ENCODE measurements around the gene GRAMD4.

GRAMD4 gene

GRCh38 chr22:46602025-46602424, 18.2 kb upstream of the GRAMD4 start:
- H3K4me3 ChIP-seq (ENCODE audit: low read length), result no peak overlapping the region
- H3K9ac ChIP-seq (ENCODE audit: low read depth, low read length), result no peak overlapping the region
- WGBS, result 94% methylated on average over 15 of the region's 15 CpGs
- H3K27ac ChIP-seq (ENCODE audit: low read depth, low read length), result no peak overlapping the region
- no peaks in the 10 kb centered on the region for H3K9me3 ChIP-seq (ENCODE audit: insufficient read depth, low read depth, low read length)
- H3K27me3 ChIP-seq (ENCODE audit: insufficient read depth, low read length), result no peaks in the 10 kb centered on the region
- H3K36me3 ChIP-seq (ENCODE audit: insufficient read depth, low read length), result no peaks in the 10 kb centered on the region
- peaks cover 4% of the 10 kb centered on the region; the same call in 1 of the 2 replicates for H3K4me1 ChIP-seq (ENCODE audit: insufficient read depth, low read length)

GRCh38 chr22:46604306-46604690, 15.9 kb upstream of the GRAMD4 start:
- no peaks in the 10 kb centered on the region for H3K9me3 ChIP-seq (ENCODE audit: insufficient read depth, low read depth, low read length)
- no peak overlapping the region for H3K27ac ChIP-seq (ENCODE audit: low read depth, low read length)
- no peak overlapping the region for H3K4me3 ChIP-seq (ENCODE audit: low read length)
- WGBS, result 89% methylated on average over 7 of the region's 8 CpGs
- peaks cover 7% of the 10 kb centered on the region; the same call in 1 of the 2 replicates for H3K4me1 ChIP-seq (ENCODE audit: insufficient read depth, low read length)
- no peaks in the 10 kb centered on the region for H3K27me3 ChIP-seq (ENCODE audit: insufficient read depth, low read length)
- H3K9ac ChIP-seq (ENCODE audit: low read depth, low read length), result no peak overlapping the region
- H3K36me3 ChIP-seq (ENCODE audit: insufficient read depth, low read length), result no peaks in the 10 kb centered on the region

- no peaks in the 10 kb centered on the region for H3K36me3 ChIP-seq (ENCODE audit: insufficient read depth, low read length)
- H3K9ac ChIP-seq (ENCODE audit: low read depth, low read length), result no peak overlapping the region
- H3K9me3 ChIP-seq (ENCODE audit: insufficient read depth, low read depth, low read length), result no peaks in the 10 kb centered on the region
- 96% methylated on average over 6 of the region's 6 CpGs for WGBS
- no peak overlapping the region for H3K27ac ChIP-seq (ENCODE audit: low read depth, low read length)
- H3K27me3 ChIP-seq (ENCODE audit: insufficient read depth, low read length), result no peaks in the 10 kb centered on the region
- no peak overlapping the region for H3K4me3 ChIP-seq (ENCODE audit: low read length)
- peaks cover 7% of the 10 kb centered on the region; the same call in 1 of the 2 replicates for H3K4me1 ChIP-seq (ENCODE audit: insufficient read depth, low read length)
Measured at GRCh38 chr22:46605117-46605516, 15.1 kb upstream of the GRAMD4 start.

- Histone ChIP-seq H3K27me3 (ENCODE audit: insufficient read depth, low read length) (no peaks in the 10 kb centered on the region), H3K36me3 (ENCODE audit: insufficient read depth, low read length) (no peaks in the 10 kb centered on the region), H3K4me1 (ENCODE audit: insufficient read depth, low read length) (peaks cover 7% of the 10 kb centered on the region; the same call in 1 of the 2 replicates), H3K27ac (ENCODE audit: low read depth, low read length) (no peak overlapping the region), H3K4me3 (ENCODE audit: low read length) (no peak overlapping the region), H3K9me3 (ENCODE audit: insufficient read depth, low read depth, low read length) (no peaks in the 10 kb centered on the region), H3K9ac (ENCODE audit: low read depth, low read length) (no peak overlapping the region)
- 80% methylated on average over 9 of the region's 9 CpGs for whole genome bisulfite sequencing
Measured at GRCh38 chr22:46606886-46607285, 13.3 kb upstream of the GRAMD4 start.

GRCh38 chr22:46607483-46608114, 12.6 kb upstream of the GRAMD4 start:
- Histone ChIP-seq H3K36me3 (ENCODE audit: insufficient read depth, low read length) (no peaks in the 10 kb centered on the region), H3K27me3 (ENCODE audit: insufficient read depth, low read length) (no peaks in the 10 kb centered on the region), H3K9ac (ENCODE audit: low read depth, low read length) (no peak overlapping the region), H3K4me3 (ENCODE audit: low read length) (no peak overlapping the region), H3K9me3 (ENCODE audit: insufficient read depth, low read depth, low read length) (no peaks in the 10 kb centered on the region), H3K27ac (ENCODE audit: low read depth, low read length) (no peak overlapping the region), H3K4me1 (ENCODE audit: insufficient read depth, low read length) (peaks cover 7% of the 10 kb centered on the region; the same call in 1 of the 2 replicates)
- 92% methylated on average over 27 of the region's 27 CpGs for WGBS

GRCh38 chr22:46609175-46609690, 11.0 kb upstream of the GRAMD4 start:
- no peaks in the 10 kb centered on the region for H3K9me3 ChIP-seq (ENCODE audit: insufficient read depth, low read depth, low read length)
- 94% methylated on average over 17 of the region's 17 CpGs for WGBS
- no peaks in the 10 kb centered on the region for H3K27me3 ChIP-seq (ENCODE audit: insufficient read depth, low read length)
- H3K27ac ChIP-seq (ENCODE audit: low read depth, low read length), result no peak overlapping the region
- H3K4me3 ChIP-seq (ENCODE audit: low read length), result no peak overlapping the region
- H3K36me3 ChIP-seq (ENCODE audit: insufficient read depth, low read length), result no peaks in the 10 kb centered on the region
- H3K9ac ChIP-seq (ENCODE audit: low read depth, low read length), result no peak overlapping the region
- H3K4me1 ChIP-seq (ENCODE audit: insufficient read depth, low read length), result peaks cover 10% of the 10 kb centered on the region; the same call in 1 of the 2 replicates

- Histone ChIP-seq H3K4me1 (ENCODE audit: insufficient read depth, low read length) (0 out of 2 replicates have a peak, but pooled peaks cover 8% of the 10 kb centered on the region), H3K36me3 (ENCODE audit: insufficient read depth, low read length) (no peaks in the 10 kb centered on the region), H3K27me3 (ENCODE audit: insufficient read depth, low read length) (no peaks in the 10 kb centered on the region), H3K9ac (ENCODE audit: low read depth, low read length) (no peak overlapping the region), H3K27ac (ENCODE audit: low read depth, low read length) (no peak overlapping the region), H3K9me3 (ENCODE audit: insufficient read depth, low read depth, low read length) (no peaks in the 10 kb centered on the region), H3K4me3 (ENCODE audit: low read length) (no peak overlapping the region)
- 93% methylated on average over 14 of the region's 14 CpGs for WGBS
Measured at GRCh38 chr22:46609724-46610201, 10.4 kb upstream of the GRAMD4 start.

- 0 out of 2 replicates have a peak, but pooled peaks cover 8% of the 10 kb centered on the region for H3K4me1 ChIP-seq (ENCODE audit: insufficient read depth, low read length)
- 88% methylated on average over 12 of the region's 12 CpGs for WGBS
- no peaks in the 10 kb centered on the region for H3K9me3 ChIP-seq (ENCODE audit: insufficient read depth, low read depth, low read length)
- no peaks in the 10 kb centered on the region for H3K27me3 ChIP-seq (ENCODE audit: insufficient read depth, low read length)
- H3K9ac ChIP-seq (ENCODE audit: low read depth, low read length), result no peak overlapping the region; the same call in 1 of the 2 replicates
- no peaks in the 10 kb centered on the region for H3K36me3 ChIP-seq (ENCODE audit: insufficient read depth, low read length)
- no peak overlapping the region for H3K27ac ChIP-seq (ENCODE audit: low read depth, low read length)
- no peak overlapping the region for H3K4me3 ChIP-seq (ENCODE audit: low read length)
Measured at GRCh38 chr22:46610356-46610755, 9.8 kb upstream of the GRAMD4 start.

GRCh38 chr22:46611189-46611588, 9.0 kb upstream of the GRAMD4 start:
- Histone ChIP-seq H3K27me3 (ENCODE audit: insufficient read depth, low read length) (no peaks in the 10 kb centered on the region), H3K27ac (ENCODE audit: low read depth, low read length) (no peak overlapping the region), H3K4me3 (ENCODE audit: low read length) (no peak overlapping the region), H3K36me3 (ENCODE audit: insufficient read depth, low read length) (no peaks in the 10 kb centered on the region), H3K4me1 (ENCODE audit: insufficient read depth, low read length) (0 out of 2 replicates have a peak, but pooled peaks cover 8% of the 10 kb centered on the region), H3K9ac (ENCODE audit: low read depth, low read length) (no peak overlapping the region), H3K9me3 (ENCODE audit: insufficient read depth, low read depth, low read length) (no peaks in the 10 kb centered on the region)
- 96% methylated on average over 5 of the region's 7 CpGs for WGBS

GRCh38 chr22:46612341-46612903, 7.8 kb upstream of the GRAMD4 start:
- 0 out of 2 replicates have a peak, but pooled peaks cover 8% of the 10 kb centered on the region for H3K4me1 ChIP-seq (ENCODE audit: insufficient read depth, low read length)
- no peak overlapping the region for H3K27ac ChIP-seq (ENCODE audit: low read depth, low read length)
- H3K9me3 ChIP-seq (ENCODE audit: insufficient read depth, low read depth, low read length), result no peaks in the 10 kb centered on the region
- H3K4me3 ChIP-seq (ENCODE audit: low read length), result no peak overlapping the region
- H3K27me3 ChIP-seq (ENCODE audit: insufficient read depth, low read length), result no peaks in the 10 kb centered on the region
- no peak overlapping the region for H3K9ac ChIP-seq (ENCODE audit: low read depth, low read length)
- 80% methylated on average over 13 of the region's 13 CpGs for WGBS
- H3K36me3 ChIP-seq (ENCODE audit: insufficient read depth, low read length), result no peaks in the 10 kb centered on the region

- no peak overlapping the region for H3K9ac ChIP-seq (ENCODE audit: low read depth, low read length)
- 85% methylated on average over 23 of the region's 23 CpGs for WGBS
- H3K9me3 ChIP-seq (ENCODE audit: insufficient read depth, low read depth, low read length), result no peaks in the 10 kb centered on the region
- no peak overlapping the region for H3K4me3 ChIP-seq (ENCODE audit: low read length)
- H3K27me3 ChIP-seq (ENCODE audit: insufficient read depth, low read length), result no peaks in the 10 kb centered on the region
- no peaks in the 10 kb centered on the region for H3K36me3 ChIP-seq (ENCODE audit: insufficient read depth, low read length)
- H3K4me1 ChIP-seq (ENCODE audit: insufficient read depth, low read length), result 0 out of 2 replicates have a peak, but pooled peaks cover 8% of the 10 kb centered on the region
- H3K27ac ChIP-seq (ENCODE audit: low read depth, low read length), result no peak overlapping the region; the same call in 1 of the 2 replicates
Measured at GRCh38 chr22:46612904-46613605, 7.1 kb upstream of the GRAMD4 start.
